Activated gamma-delta T cell treated with Interleukin-2 at 50 U/mL for 16 hours (primary cell): Measurements from ENCODE around the gene UVSSA.
"Not testable (repeated sequence)": the region's sequence is repeated elsewhere in the genome, so short reads cannot be mapped to it uniquely, and the experiment has no call there.

Source experiments
- DNase-seq: peaks from one replicate; pipeline ENCODE4 v3.0.0-alpha.2; 2020

Gene UVSSA

DNA sequence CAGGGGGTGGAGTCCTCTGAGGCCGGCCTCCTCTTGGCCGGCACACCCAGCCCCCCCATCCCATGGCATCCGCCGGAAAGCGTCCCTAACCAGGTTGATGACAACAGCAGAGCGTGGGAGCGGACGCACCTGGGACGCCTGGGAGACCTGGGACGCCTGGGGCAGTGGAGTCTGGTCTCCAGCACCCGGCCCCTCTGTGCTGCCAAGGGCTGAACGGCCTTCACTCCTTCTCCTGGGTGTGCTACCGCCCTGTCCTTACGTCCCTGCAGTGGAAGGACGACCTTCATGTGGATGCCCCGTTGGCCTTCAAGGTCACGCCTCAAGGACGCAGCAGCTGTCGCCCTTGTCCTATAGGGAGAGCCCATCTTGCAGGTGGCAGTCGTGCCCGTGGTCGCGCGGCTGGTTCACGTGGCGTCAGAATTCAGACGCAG lies 32.4 kb downstream of the UVSSA start:
- no peak for DNase-seq

DNA sequence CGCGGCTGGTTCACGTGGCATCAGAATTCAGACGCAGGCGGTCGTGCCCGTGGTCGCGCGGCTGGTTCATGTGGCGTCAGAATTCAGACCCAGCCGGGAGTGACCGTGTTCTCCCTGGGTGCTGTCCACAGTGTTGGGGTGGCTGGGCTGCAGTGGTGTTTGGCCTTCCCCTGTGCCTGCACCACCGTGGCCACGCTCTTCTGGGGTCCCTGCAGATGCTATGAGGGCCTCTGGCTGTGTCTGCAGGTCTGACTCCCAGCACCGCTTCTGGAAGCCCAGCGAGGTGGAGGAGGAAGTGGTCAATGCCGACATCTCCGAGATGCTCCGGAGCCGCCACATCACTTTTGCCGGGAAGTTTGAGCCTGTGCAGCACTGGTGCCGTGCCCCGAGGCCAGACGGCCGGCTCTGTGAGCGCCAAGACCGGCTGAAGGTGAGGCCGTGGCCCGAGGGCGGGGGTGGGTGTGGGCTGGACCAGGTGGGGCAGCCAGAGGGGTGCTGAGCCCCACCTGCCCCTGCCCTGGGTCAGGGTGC lies 32.9 kb downstream of the UVSSA start:
- no peak for DNase-seq

DNA sequence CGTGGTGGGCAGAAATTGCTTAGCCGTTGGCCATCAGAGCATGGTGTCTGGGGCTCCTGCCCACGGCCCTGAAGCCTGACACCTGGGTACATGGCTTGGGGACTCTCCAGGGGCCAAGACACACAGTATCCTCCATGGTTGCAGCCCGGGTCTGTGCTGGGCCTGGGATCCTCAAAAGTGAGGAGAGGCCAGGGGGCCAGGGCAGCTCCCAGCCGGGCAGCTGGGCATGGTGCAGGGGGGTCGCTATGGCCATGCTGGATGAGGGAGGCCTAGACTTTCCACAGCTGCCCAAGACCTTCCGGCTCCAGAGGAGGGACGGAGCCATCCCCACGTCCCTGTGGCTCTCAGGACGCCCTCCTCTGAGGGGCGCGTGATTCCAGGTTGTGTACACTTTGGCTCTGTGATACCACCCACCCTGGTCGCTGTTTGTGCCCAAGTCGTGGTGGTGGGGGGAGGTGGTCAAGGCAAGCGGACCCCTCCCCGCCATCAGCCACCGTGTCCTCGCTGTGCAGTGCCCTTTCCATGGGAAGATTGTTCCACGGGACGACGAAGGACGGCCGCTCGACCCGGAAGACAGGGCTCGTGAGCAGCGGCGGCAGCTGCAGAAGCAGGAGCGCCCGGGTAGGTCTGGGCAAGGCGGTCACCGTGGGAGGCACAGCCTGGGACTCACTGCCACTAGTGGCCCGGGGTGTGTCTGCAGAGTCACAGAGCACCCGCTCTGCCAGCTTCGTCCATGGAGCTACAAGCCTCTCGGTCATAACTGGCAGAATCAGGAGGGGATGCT lies 33.6 kb downstream of the UVSSA start:
- DNase-seq, result no peak

DNA sequence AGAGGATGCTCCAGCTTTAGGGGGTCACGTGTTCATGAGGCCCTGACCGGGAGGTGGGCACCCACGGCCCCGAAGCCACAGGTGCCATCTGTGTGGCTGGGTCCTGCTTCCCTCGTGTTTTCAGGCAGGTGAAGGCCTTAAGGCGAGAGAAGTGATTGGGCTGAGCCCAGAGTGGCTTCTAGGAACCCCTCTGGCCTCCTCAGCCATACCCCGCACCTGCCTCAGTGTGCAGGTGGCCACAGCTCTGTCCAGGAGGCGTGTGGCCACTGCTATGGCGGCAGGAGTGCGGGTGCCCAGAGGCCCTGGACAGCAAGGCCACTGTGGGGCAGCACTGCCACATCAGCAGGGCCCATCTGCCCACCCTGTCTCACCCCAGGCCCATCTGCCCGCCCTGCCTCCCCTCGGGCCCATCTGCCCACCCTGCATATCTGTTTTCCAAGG lies 34.2 kb downstream of the UVSSA start:
- DNase-seq, result no peak

DNA sequence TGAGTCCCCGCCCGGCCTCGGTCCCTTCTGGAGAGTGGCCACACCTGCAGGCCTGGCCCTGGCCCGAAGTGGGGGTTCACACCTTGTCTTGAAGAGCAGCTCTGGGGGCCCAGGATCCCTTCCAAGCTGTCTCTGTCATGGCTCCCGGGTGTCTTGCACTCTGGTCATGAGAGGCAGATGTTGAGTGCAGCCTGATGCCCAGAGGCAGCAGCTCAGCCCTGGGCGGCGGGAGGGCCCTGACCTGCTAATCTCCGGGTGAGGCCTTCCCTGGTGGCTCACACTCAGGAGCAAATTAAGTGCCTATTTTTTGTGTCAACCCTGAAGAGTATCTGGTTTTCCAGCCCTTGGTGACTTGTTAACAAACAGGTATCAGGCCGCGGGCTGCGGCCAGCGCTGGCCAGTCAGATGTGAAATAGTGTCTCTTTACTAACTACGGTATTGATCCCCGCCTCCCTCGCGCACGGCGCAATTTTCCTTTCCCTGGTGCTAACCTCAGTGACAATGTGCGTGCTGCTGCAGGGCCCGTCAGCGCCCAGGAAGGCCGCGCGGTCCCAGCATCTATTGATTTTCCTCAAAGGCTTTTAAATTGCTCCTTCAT lies 35.0 kb downstream of the UVSSA start:
- no peak for DNase-seq

DNA sequence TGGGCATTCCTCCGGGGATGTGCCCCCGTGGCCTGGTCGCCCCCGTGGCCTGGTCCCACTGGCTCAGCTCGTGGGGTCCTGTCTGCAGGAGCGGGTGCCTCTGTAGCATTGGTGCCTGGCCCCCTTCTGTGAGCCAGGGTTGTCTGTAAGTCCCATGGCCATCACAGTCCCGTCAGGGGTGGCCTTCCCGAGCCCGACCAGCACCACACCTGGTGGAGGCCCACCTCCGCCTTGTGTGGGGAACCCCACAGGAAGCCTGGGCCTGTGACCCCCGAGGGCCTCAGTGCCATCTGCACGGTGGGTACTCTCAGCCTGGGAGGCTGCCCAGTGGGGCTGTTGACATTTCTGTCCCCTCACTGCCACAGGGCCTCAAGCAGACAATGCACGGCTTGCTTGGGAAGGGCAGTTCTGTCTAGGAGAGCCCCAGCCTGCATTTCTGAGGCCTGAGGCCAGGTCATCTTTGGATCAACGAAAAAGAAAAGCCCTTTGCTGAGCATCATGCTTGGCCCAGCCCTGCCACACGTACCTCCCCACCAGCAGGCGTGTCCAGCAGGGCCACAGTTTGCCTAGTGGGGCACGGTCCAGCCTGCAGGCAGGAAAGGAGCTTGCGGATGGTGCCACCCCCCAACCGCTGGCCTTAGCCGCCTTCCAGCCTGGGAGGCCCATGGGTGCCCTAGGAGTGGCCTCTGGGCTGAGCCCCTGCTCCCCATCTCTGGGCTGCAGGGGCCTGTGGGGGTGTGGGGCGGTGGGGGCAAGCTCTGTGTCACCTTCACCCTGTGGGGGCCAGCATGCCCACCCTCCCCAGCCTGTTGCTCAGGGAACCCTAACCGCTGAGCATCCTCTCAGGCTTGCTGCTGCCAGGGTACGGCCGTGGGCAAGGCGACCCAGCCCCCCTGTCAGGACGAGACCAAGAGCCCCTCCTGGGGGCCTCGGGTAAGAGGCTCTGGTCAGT lies 36.0 kb downstream of the UVSSA start:
- DNase-seq, result no peak

DNA sequence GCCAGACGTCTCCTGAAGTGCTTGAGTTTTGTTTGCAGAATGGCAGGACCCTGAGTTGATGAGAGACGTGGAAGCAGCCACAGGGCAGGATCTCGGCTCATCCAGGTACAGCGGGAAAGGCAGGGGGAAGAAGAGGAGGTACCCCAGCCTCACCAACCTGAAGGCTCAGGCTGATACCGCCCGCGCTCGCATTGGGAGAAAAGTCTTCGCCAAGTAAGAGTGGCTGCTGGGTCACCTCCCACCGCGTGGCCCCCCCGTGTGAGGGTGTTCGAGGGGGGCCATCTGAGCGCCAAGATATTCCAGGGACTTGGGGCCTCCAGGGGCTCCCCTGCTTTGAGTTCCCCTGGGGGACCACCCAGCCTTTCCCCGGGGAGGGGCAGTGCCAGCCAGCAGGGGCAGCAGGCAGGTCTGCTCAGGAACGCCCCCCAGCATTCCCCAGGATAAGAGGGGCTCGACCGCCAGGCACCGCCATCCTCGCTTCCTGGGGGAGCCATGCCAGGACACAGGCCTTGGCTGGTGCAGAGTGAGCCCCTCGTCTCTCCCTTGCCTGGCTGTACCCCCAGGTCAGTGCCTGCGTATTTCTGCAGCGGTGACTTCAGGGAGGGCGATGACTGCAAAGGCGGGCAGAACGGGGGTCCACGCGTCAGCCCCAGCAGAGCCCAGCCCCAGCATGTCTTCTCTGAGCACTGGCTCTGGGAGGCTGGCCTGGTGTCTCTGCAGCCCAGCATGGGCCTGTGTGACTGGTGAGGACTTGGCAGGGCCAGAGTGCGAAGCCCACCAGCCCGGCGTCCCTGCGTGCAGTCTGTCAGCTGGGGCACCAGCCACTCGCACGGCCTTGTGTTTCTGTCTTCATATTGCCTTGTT lies 37.0 kb downstream of the UVSSA start:
- no peak for DNase-seq

DNA sequence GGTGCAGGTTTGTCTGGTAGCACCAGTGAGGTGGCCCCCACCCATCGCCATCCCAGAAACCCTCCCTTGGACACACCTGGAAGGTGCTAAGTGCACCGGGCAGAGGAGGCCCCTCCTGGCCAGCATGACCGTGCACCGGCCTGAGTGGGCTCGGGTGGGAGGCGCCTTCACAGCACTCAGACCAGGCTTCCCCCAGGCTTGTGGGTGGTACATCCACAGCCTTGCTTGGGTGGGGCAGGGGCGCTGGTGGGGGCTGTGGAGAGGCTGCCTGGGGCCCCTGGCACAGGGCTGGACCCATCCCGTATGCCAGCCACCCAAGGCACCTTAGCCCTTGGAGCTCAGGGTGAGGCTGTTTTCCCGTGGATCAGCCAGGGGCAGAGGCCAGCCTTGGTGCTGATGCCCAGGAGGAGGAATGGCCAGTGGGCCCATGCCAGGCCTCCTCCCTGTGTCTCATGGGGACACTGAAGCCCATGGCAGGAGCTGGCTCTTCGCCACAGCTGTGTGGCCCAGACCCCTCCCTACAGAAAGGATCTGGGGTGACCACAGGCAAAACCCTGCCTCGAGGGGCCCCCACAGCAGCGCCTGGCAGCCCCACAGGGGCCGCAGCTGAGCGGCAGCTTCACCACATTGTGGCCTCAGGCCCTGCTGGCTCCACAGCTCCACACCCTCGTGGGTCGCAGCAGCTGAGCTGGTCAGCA lies 37.8 kb downstream of the UVSSA start:
- DNase-seq, result no peak

DNA sequence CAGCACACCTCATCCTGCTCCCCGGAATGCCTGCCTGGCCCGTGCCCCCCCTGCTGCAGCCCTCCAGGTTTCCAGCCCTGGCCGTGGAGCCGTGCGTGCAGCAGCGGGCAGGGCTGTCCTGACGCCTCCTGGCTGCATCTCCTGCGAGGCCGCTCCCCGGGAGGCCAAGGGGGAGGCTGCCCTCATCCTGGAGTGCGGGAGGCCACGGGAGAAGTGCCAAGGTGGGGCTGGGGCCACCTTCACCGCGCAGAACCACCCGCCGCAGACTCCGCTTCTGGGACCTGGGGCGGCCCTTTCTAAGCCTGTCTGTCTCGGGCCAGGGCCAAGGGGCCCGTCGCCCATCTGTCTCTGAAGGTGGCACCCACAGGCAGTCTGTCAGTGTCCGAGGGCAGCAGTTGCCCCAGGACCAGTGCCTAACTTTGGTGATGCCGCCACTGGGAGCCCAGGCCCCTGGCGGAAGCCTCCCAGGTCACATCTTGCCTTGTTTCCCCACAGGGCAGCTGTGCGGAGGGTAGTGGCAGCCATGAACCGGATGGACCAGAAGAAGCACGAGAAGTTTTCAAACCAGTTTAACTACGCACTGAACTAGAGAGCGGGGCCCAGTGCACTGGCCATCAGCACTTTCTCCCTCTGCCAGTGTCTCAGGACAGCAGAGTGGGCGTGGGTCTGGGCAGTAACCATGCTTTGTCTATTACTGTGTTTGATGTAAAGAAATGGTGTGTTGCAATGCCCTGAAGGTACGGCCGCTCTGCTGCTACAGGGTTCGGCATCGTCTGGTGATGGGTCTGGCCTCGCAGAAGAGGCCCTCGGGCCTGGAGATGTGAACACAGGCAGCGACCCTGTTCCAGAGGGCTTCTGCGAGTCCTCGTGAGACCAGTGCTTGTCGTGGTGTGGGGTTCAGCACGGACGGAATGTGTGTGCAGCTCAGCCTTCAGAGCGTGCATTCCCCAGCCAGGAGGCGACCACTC lies 38.6 kb downstream of the UVSSA start:
- DNase-seq, result no peak

DNA sequence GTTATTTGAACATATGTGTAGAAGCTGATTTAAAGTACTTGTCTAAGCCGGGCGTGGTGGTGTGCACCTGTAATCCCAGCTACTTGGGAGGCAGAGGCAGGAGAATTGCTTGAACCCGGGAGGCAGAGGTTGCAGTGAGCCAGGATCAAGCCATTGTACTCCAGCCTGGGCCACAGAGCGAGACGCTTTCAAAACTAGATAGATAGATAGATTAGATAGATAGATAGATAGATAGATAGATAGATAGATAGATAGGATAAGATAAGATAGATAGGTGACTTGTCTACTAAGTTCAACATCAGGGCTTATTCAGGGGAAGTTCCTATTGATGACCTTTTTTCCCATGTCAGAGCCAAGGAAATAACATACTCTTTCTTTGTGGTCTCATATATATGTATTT lies 46.4 kb downstream of the UVSSA start:
- not testable (repeated sequence) for DNase-seq

DNA sequence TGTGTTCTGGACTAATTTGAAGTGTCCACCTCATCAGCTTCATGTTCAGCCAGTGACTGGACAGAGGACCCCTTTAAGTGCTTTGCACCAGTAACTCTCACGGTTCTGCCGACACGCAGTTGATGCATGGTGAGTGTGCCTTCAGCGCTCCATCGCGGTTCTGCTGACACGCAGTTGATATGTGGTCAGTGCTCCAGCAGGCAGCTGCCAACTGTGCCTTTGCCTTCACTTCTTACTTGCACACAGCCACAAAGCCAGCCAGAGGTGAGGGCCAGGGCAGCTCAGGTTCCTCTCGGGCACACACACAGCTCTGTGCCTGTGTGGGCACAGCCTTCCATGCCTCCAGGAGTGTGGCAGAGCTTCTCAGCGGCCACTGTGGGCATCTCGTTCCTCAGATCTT lies 46.9 kb downstream of the UVSSA start:
- no peak for DNase-seq

DNA sequence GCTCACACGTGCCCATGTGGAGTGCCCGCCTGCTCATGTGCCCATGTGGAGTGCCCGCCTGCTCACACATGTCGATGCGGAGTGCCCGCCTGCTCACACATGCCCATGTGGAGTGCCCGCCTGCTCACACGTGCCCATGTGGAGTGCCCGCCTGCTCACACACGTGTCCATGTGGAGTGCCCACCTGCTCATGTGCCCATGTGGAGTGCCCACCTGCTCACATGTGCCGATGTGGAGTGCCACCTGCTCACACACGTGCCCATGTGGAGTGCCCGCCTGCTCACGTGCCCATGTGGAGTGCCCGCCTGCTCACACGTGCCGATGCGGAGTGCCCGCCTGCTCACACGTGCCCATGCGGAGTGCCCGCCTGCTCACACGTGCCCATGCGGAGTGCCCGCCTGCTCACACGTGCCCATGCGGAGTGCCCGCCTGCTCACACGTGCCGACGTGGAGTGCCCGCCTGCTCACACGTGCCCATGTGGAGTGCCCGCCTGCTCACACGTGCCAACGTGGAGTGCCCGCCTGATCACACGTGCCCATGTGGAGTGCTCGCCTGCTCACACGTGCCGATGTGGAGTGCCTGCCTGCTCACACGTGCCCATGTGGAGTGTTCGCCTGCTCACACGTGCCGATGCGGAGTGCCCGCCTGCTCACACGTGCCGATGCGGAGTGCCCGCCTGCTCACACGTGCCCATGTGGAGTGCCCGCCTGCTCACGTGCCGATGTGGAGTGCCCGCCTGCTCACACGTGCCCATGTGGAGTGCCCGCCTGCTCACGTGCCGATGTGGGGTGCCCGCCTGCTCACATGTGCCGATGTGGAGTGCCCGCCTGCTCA lies 47.8 kb downstream of the UVSSA start:
- DNase-seq, result not testable (repeated sequence)

DNA sequence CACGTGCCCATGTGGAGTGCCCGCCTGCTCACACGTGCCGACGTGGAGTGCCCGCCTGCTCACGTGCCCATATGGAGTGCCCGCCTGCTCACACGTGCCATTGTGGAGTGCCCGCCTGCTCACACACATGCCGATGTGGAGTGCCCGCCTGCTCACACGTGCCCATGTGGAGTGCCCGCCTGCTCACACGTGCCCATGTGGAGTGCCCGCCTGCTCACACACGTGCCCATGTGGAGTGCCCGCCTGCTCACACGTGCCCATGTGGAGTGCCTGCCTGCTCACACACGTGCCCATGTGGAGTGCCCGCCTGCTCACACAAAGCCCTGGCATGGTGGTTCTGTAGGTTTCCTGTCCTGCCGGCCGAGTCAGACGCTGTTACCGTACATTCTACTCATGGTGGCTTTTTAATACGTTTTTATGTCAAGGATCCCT lies 48.4 kb downstream of the UVSSA start:
- DNase-seq, result not testable (repeated sequence)

DNA sequence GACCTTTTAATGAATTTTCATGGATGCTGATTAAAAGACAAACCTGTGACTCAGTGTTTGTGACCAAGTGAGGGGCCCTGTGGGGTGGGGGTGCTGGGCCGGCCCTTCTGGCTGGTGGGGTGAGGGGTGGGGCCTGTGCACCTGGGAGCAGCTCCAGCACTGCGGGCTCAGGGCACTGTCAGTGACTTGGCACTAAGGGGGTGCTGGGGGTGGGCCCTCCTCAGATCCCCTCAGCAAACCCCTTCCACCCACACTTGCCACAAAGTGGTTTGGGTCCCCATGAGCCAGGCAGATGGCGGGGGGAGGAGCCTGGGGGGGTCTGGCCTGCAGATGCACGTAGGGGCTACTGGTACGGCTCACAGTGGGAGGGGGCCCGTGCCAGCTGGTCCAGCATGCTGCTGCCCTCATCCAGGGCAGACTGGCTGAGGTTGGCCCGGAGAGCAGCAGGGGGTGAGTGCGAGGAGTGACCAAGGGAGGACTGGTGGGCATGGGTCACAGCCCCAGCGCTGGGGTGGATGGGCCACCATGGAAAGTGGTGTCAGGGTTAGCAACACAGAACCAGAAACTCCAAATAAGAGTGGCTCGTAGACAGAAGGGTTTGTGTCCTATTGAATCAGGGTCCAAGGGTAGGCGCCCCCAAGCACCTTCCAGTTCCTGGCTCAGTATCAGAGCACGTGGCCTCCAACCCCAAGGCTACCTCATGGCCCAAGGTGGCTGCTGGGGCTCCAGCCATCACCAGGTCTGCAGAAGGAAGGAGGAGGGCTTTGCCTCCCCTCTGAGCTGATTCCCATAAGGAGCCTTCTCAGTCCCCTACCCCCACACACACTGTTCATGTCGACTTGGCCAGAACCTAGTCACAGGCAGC lies 49.2 kb downstream of the UVSSA start:
- DNase-seq, result no peak

DNA sequence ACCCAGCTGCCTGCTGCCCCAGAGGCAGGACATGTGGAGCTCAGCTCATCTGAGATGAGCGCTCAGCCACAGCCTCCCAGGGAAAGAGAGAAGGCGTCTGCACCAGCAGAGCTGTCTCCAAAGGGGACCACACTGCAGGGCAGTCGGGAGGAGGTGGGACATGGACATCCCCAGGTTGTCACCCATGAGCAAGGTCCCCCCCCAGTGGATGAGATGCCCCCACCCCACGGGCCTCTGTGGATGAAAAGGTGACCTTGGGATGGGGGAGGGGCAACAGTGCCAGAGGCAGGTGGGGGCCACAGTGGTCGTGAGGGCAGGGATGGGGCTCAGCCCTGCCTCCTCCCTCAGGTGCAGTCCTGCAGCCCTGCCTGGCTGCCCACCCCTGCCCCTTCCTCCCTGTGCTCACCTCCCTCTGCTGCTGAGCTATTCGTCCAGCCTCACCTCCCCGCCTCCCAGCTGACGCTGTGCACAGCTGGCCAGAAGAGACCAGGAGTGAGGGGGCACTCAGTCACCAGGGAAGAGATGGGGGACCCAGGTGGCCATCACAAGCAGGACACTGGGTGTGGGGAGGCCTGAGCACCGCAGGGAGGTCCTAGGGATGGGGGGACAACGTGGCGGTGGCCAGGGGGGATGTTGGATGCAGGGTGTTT lies 49.9 kb downstream of the UVSSA start:
- no peak for DNase-seq

DNA sequence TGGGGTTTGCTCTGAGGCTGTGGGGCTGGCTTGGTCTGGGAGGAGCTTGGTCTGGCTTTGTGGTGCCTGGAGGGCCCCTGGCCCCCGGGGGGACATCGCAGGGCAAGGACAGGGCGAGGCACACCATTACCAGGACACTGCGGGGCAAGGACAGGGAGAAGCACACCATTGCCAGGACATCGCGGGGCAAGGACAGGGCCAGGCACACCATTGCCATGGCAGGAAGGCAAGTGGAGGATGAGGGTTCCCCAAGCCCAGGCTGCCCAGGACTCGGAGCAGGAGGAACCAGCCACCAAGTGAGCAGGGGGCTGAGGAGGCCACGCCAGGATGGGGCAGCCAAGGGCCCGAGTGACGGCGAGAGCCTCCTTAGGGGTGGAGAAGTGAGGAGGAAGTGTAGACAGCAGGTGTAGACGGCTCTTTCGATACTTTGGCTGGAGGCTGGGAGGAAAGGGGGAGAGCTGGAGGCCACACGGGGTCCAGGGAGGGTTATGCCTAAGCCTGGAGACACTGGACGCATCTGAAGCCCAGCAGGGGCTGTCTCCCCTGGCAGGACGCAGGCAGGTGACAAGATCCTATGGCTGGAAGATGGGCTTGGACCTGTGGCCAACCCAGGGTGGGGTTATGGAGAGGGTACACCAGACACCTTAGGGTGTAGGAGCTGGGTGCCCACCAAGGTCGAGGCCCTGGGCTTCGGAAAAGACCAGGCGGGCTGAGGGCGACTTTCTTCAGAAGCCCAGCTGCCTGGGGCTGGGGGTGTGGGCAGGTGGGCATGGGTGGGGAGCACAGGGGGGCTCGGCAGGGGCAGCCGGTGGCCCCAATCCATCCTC lies 51.9 kb downstream of the UVSSA start:
- peak; percentile 1 for DNase-seq
